GM10248 (cell line): ENCODE results near the gene ARVCF.
A peak's percentile ranks its signal among the peaks of the same experiment; 100 is the strongest.

Experiments used
- CTCF ChIA-PET: fragments of 300-600 bp; sonication (Branson Sonifier 250); formaldehyde crosslinking; extraction: SDS; loops from one replicate; lab custom pipeline; 2021; ENCODE audit warnings: antibody characterized with exemption; lab: Yijun Ruan, JAX
- POLR2A ChIA-PET: fragments of 350-650 bp; sonication (Branson Sonifier 250); formaldehyde crosslinking; extraction: SDS; loops from one replicate; lab custom pipeline; 2020; ENCODE audit warnings: antibody characterized with exemption; lab: Yijun Ruan, JAX
- DNase-seq: peaks from one replicate; pipeline ENCODE4 v3.0.0; 2012; ENCODE audit errors: extremely low spot score
- TF ChIP-seq, protein P1 (sequence below): IDR thresholded peaks from 2 replicates; pipeline ENCODE4 v1.5.1; 2012; ENCODE audit warnings: mild to moderate bottlenecking, low read depth; ENCODE audit errors: extremely low read depth, missing control alignments, control extremely low read depth

The ARVCF gene, protein sequence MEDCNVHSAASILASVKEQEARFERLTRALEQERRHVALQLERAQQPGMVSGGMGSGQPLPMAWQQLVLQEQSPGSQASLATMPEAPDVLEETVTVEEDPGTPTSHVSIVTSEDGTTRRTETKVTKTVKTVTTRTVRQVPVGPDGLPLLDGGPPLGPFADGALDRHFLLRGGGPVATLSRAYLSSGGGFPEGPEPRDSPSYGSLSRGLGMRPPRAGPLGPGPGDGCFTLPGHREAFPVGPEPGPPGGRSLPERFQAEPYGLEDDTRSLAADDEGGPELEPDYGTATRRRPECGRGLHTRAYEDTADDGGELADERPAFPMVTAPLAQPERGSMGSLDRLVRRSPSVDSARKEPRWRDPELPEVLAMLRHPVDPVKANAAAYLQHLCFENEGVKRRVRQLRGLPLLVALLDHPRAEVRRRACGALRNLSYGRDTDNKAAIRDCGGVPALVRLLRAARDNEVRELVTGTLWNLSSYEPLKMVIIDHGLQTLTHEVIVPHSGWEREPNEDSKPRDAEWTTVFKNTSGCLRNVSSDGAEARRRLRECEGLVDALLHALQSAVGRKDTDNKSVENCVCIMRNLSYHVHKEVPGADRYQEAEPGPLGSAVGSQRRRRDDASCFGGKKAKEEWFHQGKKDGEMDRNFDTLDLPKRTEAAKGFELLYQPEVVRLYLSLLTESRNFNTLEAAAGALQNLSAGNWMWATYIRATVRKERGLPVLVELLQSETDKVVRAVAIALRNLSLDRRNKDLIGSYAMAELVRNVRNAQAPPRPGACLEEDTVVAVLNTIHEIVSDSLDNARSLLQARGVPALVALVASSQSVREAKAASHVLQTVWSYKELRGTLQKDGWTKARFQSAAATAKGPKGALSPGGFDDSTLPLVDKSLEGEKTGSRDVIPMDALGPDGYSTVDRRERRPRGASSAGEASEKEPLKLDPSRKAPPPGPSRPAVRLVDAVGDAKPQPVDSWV

DNA sequence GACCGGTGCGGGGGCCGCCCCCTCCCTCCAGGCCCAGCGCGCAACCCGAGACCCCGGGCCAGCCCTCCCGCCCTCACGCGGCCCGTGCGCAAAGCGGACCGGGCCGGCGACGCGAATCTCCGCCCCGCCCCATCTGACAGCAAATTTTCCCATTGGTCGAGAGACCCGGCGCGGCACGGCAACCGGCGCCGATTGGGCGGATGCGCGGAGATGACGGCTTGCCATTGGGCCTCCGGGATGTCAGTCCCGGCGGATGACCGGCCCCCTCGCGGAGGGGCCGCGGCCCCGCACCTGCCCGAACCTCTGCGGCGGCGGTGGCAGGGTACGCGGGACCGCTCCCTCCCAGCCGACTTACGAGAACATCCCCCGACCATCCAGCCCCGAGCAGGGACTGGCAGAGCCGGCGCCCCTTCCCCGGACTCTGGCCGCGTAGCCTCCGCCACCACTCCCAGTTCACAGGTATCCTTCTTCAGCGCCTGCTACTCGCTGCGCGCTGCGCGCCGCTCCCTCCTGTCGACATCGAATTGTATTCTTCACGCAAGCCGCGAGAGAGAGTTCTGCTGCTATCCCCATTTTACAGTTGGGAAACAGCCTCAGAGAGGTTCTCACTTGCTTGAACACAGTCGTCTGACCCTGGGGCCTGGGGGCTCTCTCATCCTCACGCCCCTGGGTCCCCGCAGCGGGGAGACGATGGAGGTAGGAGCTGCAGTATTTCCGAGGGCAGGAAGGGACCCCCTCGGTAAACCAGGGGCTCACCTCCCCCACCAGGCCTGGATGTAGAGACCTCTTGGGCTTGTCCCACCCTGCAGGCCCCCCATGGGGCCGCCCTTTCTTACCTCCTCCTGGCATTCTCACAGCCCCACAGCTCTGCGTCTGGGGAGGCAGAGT lies at the start of gene ARVCF:
ARVCF (minus strand) TSS at position 90 of the 888 bp plus-strand sequence. CDS start 26,029 bp downstream, outside the sequence.
- TF ChIP-seq, protein P1, sequence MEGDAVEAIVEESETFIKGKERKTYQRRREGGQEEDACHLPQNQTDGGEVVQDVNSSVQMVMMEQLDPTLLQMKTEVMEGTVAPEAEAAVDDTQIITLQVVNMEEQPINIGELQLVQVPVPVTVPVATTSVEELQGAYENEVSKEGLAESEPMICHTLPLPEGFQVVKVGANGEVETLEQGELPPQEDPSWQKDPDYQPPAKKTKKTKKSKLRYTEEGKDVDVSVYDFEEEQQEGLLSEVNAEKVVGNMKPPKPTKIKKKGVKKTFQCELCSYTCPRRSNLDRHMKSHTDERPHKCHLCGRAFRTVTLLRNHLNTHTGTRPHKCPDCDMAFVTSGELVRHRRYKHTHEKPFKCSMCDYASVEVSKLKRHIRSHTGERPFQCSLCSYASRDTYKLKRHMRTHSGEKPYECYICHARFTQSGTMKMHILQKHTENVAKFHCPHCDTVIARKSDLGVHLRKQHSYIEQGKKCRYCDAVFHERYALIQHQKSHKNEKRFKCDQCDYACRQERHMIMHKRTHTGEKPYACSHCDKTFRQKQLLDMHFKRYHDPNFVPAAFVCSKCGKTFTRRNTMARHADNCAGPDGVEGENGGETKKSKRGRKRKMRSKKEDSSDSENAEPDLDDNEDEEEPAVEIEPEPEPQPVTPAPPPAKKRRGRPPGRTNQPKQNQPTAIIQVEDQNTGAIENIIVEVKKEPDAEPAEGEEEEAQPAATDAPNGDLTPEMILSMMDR, result no peak
- POLR2A ChIA-PET, result no interaction called here
- peak; percentile 98 for DNase-seq
- CTCF ChIA-PET, result no interaction called here

DNA sequence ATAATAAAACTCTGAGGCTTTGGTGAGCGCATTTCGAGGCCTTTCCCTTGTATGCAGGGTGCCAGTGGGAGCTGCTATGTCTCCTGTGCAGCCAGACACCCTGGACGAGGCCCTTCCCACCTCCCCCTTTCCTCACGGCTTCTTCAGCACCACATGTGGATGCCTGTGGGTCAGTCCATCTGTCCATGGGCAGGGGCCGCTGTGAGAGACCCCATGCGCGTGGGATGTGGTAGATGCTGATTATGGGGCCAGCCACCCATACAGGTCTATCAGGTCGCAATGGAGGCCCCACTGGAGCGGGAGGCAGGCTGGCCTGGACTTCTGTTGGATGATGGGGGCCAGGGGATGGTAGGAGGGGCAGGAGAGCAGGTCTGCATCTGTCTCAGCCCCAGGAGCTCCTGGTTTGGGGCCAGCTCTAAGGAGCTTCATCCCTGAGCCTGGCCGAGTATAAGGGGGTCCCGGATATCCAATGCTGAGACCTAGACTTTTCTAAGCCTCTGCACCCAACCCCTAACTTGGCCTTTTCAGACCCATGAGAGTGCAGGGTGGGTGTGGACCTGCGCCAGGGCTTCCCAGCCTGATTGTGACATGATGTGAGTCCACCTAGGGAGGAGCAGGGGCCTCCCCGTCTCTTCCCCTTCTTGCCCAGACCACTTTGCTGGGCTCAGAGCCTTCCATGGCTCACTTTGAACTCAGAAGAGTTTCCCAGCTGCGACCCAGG lies 49.4 kb upstream of the ARVCF start:
- ChIA-PET POLR2A (no interaction called here), CTCF (no interaction called here)
- TF ChIP-seq, protein P1, result no peak
- DNase-seq, result no peak

DNA sequence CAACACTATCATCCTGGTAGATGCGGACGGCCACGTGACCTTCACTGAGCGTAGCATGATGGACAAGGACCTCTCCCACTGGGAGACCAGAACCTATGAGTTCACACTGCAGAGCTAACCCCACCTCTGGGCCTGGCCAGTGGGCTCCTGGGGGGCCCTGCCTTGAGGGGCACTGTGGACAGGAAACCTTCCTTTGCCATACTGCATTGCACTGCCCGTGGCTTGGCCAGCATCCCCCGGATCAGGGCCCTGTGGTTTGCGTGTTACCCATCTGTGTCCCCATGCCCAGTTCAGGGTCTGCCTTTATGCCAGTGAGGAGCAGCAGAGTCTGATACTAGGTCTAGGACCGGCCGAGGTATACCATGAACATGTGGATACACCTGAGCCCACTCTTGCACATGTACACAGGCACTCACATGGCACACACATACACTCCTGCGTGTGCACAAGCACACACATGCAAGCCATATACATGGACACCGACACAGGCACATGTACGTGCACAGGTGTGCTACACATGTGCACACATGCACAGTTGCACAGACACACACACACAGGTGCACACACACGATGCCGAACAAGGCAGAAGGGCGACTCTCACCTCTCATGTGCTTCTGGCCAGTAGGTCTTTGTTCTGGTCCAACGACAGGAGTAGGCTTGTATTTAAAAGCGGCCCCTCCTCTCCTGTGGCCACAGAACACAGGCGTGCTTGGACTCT lies 48.1 kb upstream of the ARVCF start:
- DNase-seq, result no peak
- ChIA-PET POLR2A (no interaction called here), CTCF (no interaction called here)
- TF ChIP-seq, protein P1, result no peak

DNA sequence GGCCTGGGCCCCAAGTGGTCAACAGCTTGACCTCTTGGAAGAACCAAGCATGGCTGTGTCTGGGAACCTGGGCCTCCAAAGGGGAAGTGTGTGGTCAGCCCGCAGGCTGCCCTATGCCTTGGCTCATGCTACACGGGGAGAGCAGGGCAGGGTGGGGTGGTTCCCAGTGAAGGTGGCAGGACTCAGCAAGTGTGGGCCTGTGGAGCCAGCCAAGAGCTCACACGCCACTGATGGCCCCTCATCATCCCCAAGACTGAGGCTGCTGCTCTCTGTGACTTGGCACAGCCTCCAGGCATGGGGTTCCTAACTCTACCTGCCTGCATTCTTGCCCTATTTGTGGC lies 47.5 kb upstream of the ARVCF start:
- ChIA-PET POLR2A (no interaction called here), CTCF (no interaction called here)
- no peak for DNase-seq
- TF ChIP-seq, protein P1, result no peak

DNA sequence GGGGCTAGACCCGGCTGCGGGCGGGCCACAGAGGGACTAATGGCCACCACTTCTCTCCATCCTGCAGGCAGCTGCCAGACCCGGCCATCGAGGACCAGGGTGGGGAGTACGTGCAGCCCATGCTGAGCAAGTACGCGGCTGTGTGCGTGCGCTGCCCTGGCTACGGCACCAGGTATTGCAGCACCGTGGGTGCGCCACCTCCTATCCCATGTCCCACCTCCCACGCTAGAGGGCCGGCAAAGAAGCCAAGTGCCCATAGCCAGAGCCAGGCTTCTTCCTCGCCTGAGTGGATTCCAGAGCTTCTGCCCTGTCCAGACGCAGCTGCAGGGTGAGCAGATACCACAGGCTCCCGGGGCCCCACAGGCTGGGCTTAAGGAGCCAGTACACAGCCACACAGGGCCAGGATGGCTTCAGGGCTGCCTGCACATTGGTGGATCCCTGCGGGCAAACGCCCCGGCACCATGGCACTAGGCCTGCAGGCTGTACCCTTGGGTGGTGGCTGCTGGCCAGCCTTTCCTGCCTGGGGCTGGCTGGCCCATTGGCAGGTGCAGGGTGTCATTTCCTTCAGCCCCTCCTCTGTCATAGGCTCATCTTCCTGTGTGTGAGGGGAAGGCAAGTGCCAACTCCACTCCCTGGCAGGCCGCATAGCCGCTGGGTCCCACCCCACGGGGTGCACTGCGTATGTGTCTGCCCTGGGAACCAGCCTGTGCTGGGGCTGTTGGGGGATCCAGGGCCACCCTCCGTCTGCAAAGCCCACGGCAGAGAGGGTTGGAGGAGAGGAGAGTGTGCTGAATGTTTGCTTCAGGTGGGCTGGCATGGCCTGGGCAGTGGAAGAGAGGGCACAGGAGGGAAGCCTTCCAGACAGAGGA lies 46.9 kb upstream of the ARVCF start:
- no peak for DNase-seq
- CTCF ChIA-PET, result no interaction called here
- TF ChIP-seq, protein P1, result no peak
- POLR2A ChIA-PET, result no interaction called here
